NAMALWA (cell line): ENCODE results near the gene PLEKHN1.
A peak's percentile ranks its signal among the peaks of the same experiment; 100 is the strongest.
"Not testable (repeated sequence)": the region's sequence is repeated elsewhere in the genome, so short reads cannot be mapped to it uniquely, and the experiment has no call there.

Experiments used
- DNase-seq: peaks from one replicate; pipeline ENCODE4 v3.0.0-alpha.2; 2015; ENCODE audit warnings: low spot score

Gene PLEKHN1

GRCh38 chr1:974293-974640 lies 8.0 kb downstream of the PLEKHN1 start:
- DNase-seq = no peak

- no peak for DNase-seq
Measured at GRCh38 chr1:974687-975328, 8.5 kb downstream of the PLEKHN1 start.

- DNase-seq = no peak
Measured at GRCh38 chr1:975365-975764, 9.1 kb downstream of the PLEKHN1 start.

GRCh38 chr1:975896-976683 lies 9.8 kb downstream of the PLEKHN1 start:
- DNase-seq = peak; percentile 87

- not testable (repeated sequence) for DNase-seq
Measured at GRCh38 chr1:976791-977190, 10.5 kb downstream of the PLEKHN1 start.

- DNase-seq = no peak
Measured at GRCh38 chr1:978069-978834, 12.0 kb downstream of the PLEKHN1 start.

- no peak for DNase-seq
Measured at GRCh38 chr1:978835-979743, 12.8 kb downstream of the PLEKHN1 start.

GRCh38 chr1:979744-980072 lies 13.4 kb downstream of the PLEKHN1 start:
- DNase-seq = no peak

GRCh38 chr1:980137-980571 lies 13.9 kb downstream of the PLEKHN1 start:
- DNase-seq = no peak

GRCh38 chr1:980602-981395 lies 14.5 kb downstream of the PLEKHN1 start:
- no peak for DNase-seq

GRCh38 chr1:981491-981954 lies 15.2 kb downstream of the PLEKHN1 start:
- no peak for DNase-seq

- DNase-seq = no peak
Measured at GRCh38 chr1:981955-982558, 15.8 kb downstream of the PLEKHN1 start, which contains the start of gene PERM1. Gene PERM1 (minus strand): TSS chr1:982093. CDS start chr1:981029, 1,064 bp downstream.

- DNase-seq = no peak
Measured at GRCh38 chr1:982765-983436, 16.6 kb downstream of the PLEKHN1 start.

- DNase-seq = peak; percentile 62
Measured at GRCh38 chr1:983798-984475, 17.7 kb downstream of the PLEKHN1 start.

- no peak for DNase-seq
Measured at GRCh38 chr1:984476-984814, 18.2 kb downstream of the PLEKHN1 start.

GRCh38 chr1:985126-985525 lies 18.8 kb downstream of the PLEKHN1 start:
- DNase-seq = no peak

- not testable (repeated sequence) for DNase-seq
Measured at GRCh38 chr1:988061-988460, 21.8 kb downstream of the PLEKHN1 start.

- not testable (repeated sequence) for DNase-seq
Measured at GRCh38 chr1:991275-991674, 25.0 kb downstream of the PLEKHN1 start.

- no peak for DNase-seq
Measured at GRCh38 chr1:991895-992294, 25.6 kb downstream of the PLEKHN1 start.
